H9 (cell line): ENCODE measurements around the gene HACD1. TPM values are rescaled to one million over a fixed set of nuclear protein-coding genes. Genes with fewer than 3 reads are reported as not detected.
A peak's percentile ranks its signal among the peaks of the same experiment; 100 is the strongest.

Experiments used
- DNase-seq: peaks from one replicate; pipeline ENCODE4 v3.0.0-alpha.2; 2017
- H2AFZ ChIP-seq: one replicate; pipeline ENCODE4 v1.6.1; 2013; ENCODE audit warnings: mild to moderate bottlenecking, low read length, control low read depth, moderate library complexity
- H2AK5ac ChIP-seq: 2 replicates; pipeline ENCODE4 v1.6.1; 2013; ENCODE audit warnings: low read length, control low read depth, mixed read lengths; ENCODE audit not compliant: insufficient read length
- H2BK120ac ChIP-seq: one replicate; pipeline ENCODE4 v1.6.1; 2013; ENCODE audit warnings: low read depth, mild to moderate bottlenecking, low read length, control low read depth, inconsistent platforms; ENCODE audit not compliant: poor library complexity, severe bottlenecking
- H2BK12ac ChIP-seq: 2 replicates; pipeline ENCODE4 v1.6.1; 2013; ENCODE audit warnings: low read length, control low read depth, mixed read lengths, low read depth; ENCODE audit not compliant: insufficient read length
- H2BK15ac ChIP-seq: 2 replicates; pipeline ENCODE4 v1.6.1; 2013; ENCODE audit warnings: low read depth, low read length, control low read depth
- H2BK20ac ChIP-seq: one replicate; pipeline ENCODE4 v1.6.1; 2013; ENCODE audit warnings: low read depth, mild to moderate bottlenecking, low read length, control low read depth, inconsistent platforms; ENCODE audit not compliant: poor library complexity, severe bottlenecking
- H2BK5ac ChIP-seq: 2 replicates; pipeline ENCODE4 v1.6.1; 2013; ENCODE audit warnings: low read length, control low read depth, mixed read lengths; ENCODE audit not compliant: insufficient read length
- H3K14ac ChIP-seq: 2 replicates; pipeline ENCODE4 v1.6.1; 2013; ENCODE audit warnings: low read length, control low read depth; ENCODE audit not compliant: insufficient read depth
- H3K18ac ChIP-seq: 2 replicates; pipeline ENCODE4 v1.6.1; 2013; ENCODE audit warnings: low read depth, mild to moderate bottlenecking, mixed read lengths, low read length, control low read depth; ENCODE audit not compliant: insufficient read length
- H3K23ac ChIP-seq: 2 replicates; pipeline ENCODE4 v1.6.1; 2013; ENCODE audit warnings: low read length, control low read depth, mixed read lengths, low read depth; ENCODE audit not compliant: insufficient read length
- H3K23me2 ChIP-seq: 2 replicates; pipeline ENCODE4 v1.6.1; 2013; ENCODE audit warnings: low read depth, mild to moderate bottlenecking, mixed read lengths, low read length, control low read depth; ENCODE audit not compliant: insufficient read length, poor library complexity, severe bottlenecking
- H3K27ac ChIP-seq: 2 replicates; pipeline ENCODE4 v1.5.1; 2013; ENCODE audit warnings: low read length, control low read depth, mixed read lengths, low read depth; ENCODE audit not compliant: insufficient read length
- H3K27me3 ChIP-seq: 2 replicates; pipeline ENCODE4 v1.6.1; 2013; ENCODE audit warnings: low read length, control low read depth, inconsistent platforms; ENCODE audit not compliant: insufficient read depth
- H3K4ac ChIP-seq: 2 replicates; pipeline ENCODE4 v1.6.1; 2013; ENCODE audit warnings: low read depth, mild to moderate bottlenecking, control low read depth, inconsistent platforms, low read length, moderate library complexity
- H3K4me1 ChIP-seq: 2 replicates; pipeline ENCODE4 v1.6.1; 2013; ENCODE audit warnings: low read length, control low read depth, inconsistent platforms; ENCODE audit not compliant: insufficient read depth
- H3K4me2 ChIP-seq: 2 replicates; pipeline ENCODE4 v1.6.1; 2013; ENCODE audit warnings: low read length, control low read depth, mixed read lengths; ENCODE audit not compliant: insufficient read length, insufficient read depth
- H3K56ac ChIP-seq: 2 replicates; pipeline ENCODE4 v1.6.1; 2013; ENCODE audit warnings: low read depth, mild to moderate bottlenecking, mixed read lengths, low read length, control low read depth; ENCODE audit not compliant: insufficient read length
- H3K79me1 ChIP-seq: 2 replicates; pipeline ENCODE4 v1.6.1; 2013; ENCODE audit warnings: low read depth, mild to moderate bottlenecking, moderate library complexity, low read length, control low read depth, inconsistent platforms; ENCODE audit not compliant: insufficient read depth, poor library complexity, severe bottlenecking
- H3K79me2 ChIP-seq: 2 replicates; pipeline ENCODE4 v1.6.1; 2013; ENCODE audit warnings: low read length, control low read depth, inconsistent platforms; ENCODE audit not compliant: insufficient read depth
- H3K9ac ChIP-seq: 2 replicates; pipeline ENCODE4 v1.6.1; 2013; ENCODE audit warnings: low read length, control low read depth, mixed read lengths; ENCODE audit not compliant: insufficient read length; ENCODE audit errors: extremely low read depth
- H3K9me3 ChIP-seq: one replicate; pipeline ENCODE4 v1.6.1; 2013; ENCODE audit warnings: low read depth, low read length, inconsistent platforms; ENCODE audit not compliant: control insufficient read depth
- H3T11ph ChIP-seq: one replicate; pipeline ENCODE4 v1.6.1; 2013; ENCODE audit warnings: mild to moderate bottlenecking, low read length, control low read depth, inconsistent platforms
- H4K20me1 ChIP-seq: one replicate; pipeline ENCODE4 v1.6.1; 2013; ENCODE audit not compliant: control insufficient read depth, insufficient read length, insufficient read depth
- H4K5ac ChIP-seq: 2 replicates; pipeline ENCODE4 v1.6.1; 2013; ENCODE audit warnings: low read depth, mild to moderate bottlenecking, mixed read lengths, low read length, control low read depth; ENCODE audit not compliant: insufficient read length
- H4K8ac ChIP-seq: replicated peaks from 2 replicates; pipeline ENCODE4 v1.6.1; 2013; ENCODE audit warnings: low read length, control low read depth, mixed read lengths, low read depth; ENCODE audit not compliant: insufficient read length
- H4K91ac ChIP-seq: 2 replicates; pipeline ENCODE4 v1.6.1; 2013; ENCODE audit warnings: low read depth, mild to moderate bottlenecking, moderate library complexity, mixed read lengths, low read length, control low read depth; ENCODE audit not compliant: insufficient read length
- H3K27ac Mint-ChIP-seq, 3 experiments: 2 replicates in 2 of 3; 3 replicates in 1 of 3; pipeline ENCODE4 v1.8.0; 2020 to 2021; ENCODE audit warnings: mixed read lengths in 3 of 3, mild to moderate bottlenecking in 1 of 3, moderate library complexity in 1 of 3
- H3K27me3 Mint-ChIP-seq: 2 replicates; pipeline ENCODE4 v1.8.0; 2021; ENCODE audit warnings: low read depth, mild to moderate bottlenecking, moderate library complexity, mixed read lengths
- H3K36me3 Mint-ChIP-seq, 3 experiments: 2 replicates in 2 of 3; 3 replicates in 1 of 3; pipeline ENCODE4 v1.8.0; 2020 to 2021; ENCODE audit warnings: low read depth in 3 of 3, mixed read lengths in 3 of 3; ENCODE audit not compliant: insufficient read depth in 1 of 3
- H3K4me1 Mint-ChIP-seq, 2 experiments: 2 replicates each; pipeline ENCODE4 v1.8.0; 2020; ENCODE audit warnings: mixed read lengths in 2 of 2
- H3K4me3 Mint-ChIP-seq, 2 experiments: 2 replicates in 1 of 2; 3 replicates in 1 of 2; pipeline ENCODE4 v1.8.0; 2020 to 2021; ENCODE audit warnings: mild to moderate bottlenecking in 2 of 2, mixed read lengths in 2 of 2, moderate library complexity in 1 of 2
- H3K9me3 Mint-ChIP-seq, 2 experiments: 2 replicates in 1 of 2; 3 replicates in 1 of 2; pipeline ENCODE4 v1.8.0; 2020; ENCODE audit warnings: mild to moderate bottlenecking in 2 of 2, mixed read lengths in 2 of 2, moderate library complexity in 1 of 2
- WGBS: extraction: QIAGEN DNeasy Blood & Tissue Kit; methylation state at CpG from one replicate; pipeline ENCODE4 v1.1.7; 2013; ENCODE audit warnings: missing lambda C conversion rate, low lambda C conversion rate, mixed read lengths; ENCODE audit not compliant: insufficient read length; ENCODE audit errors: extremely low coverage; 5-methylcytosine and 5-hydroxymethylcytosine counted together
- total RNA-seq: library from RNA; stranded (reverse); gene quantifications from 2 replicates; pipeline ENCODE4 v1.2.1, GENCODE V29; 2021
- TF ChIP-seq, protein P1 (sequence below): fragments of 200-600 bp; sonication (generic); conservative IDR thresholded peaks from 3 replicates; pipeline ENCODE4 v1.8.0; 2021; ENCODE audit warnings: antibody characterized with exemption, mild to moderate bottlenecking

HACD1 gene
- total RNA-seq, 1 experiment from 2014 or later = 25.0 TPM

DNA sequence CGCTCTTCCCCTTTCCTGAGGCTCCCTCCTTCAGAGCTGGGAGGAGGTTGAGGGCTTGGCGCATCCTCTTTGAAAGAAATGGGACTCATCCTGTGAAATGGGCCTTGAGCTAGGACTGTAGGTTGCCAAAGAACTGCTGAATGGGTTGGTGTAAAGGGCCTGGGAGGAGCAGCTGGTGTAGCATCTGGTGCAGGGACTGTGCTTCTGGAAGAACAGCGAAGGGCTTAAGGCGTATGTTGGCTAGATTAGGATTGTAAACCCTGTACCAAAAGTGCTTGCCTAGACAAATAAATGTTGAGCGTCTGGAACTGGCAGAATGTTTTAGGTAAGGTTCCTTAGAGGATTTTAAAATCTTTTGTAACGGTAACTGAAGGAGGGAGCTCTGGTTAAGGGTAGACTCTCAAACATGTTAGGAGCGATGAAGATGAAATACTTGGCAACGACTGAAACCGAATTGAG is 27.3 kb upstream of the HACD1 start:
- no peak for DNase-seq
- H3K79me2 ChIP-seq = peaks cover 31% of the 10 kb centered on the region
- H4K5ac ChIP-seq = no peak overlapping the region
- H3K9me3 Mint-ChIP-seq = no peaks in the 10 kb centered on the region
- H3K9me3 ChIP-seq = no peaks in the 10 kb centered on the region
- no peaks in the 10 kb centered on the region for H4K20me1 ChIP-seq
- H2AK5ac ChIP-seq = no peak overlapping the region
- H3K14ac ChIP-seq = peak overlapping the region; percentile 43
- H2AFZ ChIP-seq = no peak overlapping the region
- no peak overlapping the region for H3K4ac ChIP-seq
- H3K4me1 Mint-ChIP-seq = peaks cover 17 to 22% of the 10 kb centered on the region in 2 experiments
- H3K4me3 Mint-ChIP-seq = peak overlapping the region; percentile 97 to 99
- no CpG with 5 or more reads among the region's 9 CpGs for WGBS
- H3K4me2 ChIP-seq = peak overlapping the region; percentile 98
- no peak overlapping the region for H3T11ph ChIP-seq
- peak overlapping the region; percentile 10 for H3K56ac ChIP-seq
- H3K36me3 Mint-ChIP-seq = peaks cover 5 to 20% (median 5%) of the 10 kb centered on the region in 3 experiments
- peaks cover 10% of the 10 kb centered on the region for H3K23me2 ChIP-seq
- TF ChIP-seq, protein P1, sequence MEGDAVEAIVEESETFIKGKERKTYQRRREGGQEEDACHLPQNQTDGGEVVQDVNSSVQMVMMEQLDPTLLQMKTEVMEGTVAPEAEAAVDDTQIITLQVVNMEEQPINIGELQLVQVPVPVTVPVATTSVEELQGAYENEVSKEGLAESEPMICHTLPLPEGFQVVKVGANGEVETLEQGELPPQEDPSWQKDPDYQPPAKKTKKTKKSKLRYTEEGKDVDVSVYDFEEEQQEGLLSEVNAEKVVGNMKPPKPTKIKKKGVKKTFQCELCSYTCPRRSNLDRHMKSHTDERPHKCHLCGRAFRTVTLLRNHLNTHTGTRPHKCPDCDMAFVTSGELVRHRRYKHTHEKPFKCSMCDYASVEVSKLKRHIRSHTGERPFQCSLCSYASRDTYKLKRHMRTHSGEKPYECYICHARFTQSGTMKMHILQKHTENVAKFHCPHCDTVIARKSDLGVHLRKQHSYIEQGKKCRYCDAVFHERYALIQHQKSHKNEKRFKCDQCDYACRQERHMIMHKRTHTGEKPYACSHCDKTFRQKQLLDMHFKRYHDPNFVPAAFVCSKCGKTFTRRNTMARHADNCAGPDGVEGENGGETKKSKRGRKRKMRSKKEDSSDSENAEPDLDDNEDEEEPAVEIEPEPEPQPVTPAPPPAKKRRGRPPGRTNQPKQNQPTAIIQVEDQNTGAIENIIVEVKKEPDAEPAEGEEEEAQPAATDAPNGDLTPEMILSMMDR = no peak
- no peaks in the 10 kb centered on the region for H3K27me3 ChIP-seq
- no peak overlapping the region for H2BK5ac ChIP-seq
- H2BK12ac ChIP-seq = no peak overlapping the region
- peak overlapping the region; percentile 90 for H3K9ac ChIP-seq
- peak overlapping the region; percentile 53 for H3K27ac ChIP-seq
- no peak overlapping the region for H2BK20ac ChIP-seq
- no peaks in the 10 kb centered on the region for H3K27me3 Mint-ChIP-seq
- H4K91ac ChIP-seq = no peak overlapping the region
- H3K23ac ChIP-seq = peak overlapping the region; percentile 2
- H4K8ac ChIP-seq = no peak overlapping the region
- H3K79me1 ChIP-seq = peaks cover 10% of the 10 kb centered on the region
- H3K4me1 ChIP-seq = no peaks in the 10 kb centered on the region
- H3K27ac Mint-ChIP-seq = peak overlapping the region; percentile 100
- no peak overlapping the region for H2BK15ac ChIP-seq
- H3K18ac ChIP-seq = peak overlapping the region; percentile 69
- H2BK120ac ChIP-seq = no peak overlapping the region
